MM.1S (cell line): Measurements from ENCODE around the gene PTPRD.

Experiments
- DNase-seq: peaks from one replicate; pipeline ENCODE4 v3.0.0-alpha.2; 2015
- H2AFZ ChIP-seq: fragments of 300-600 bp; sonication (generic); 2 replicates; pipeline ENCODE4 v1.6.0; 2016; ENCODE audit warnings: antibody characterized with exemption, low read length
- H3F3A ChIP-seq: fragments of 300-600 bp; sonication (generic); 2 replicates; pipeline ENCODE4 v1.6.1; 2016; ENCODE audit warnings: mild to moderate bottlenecking, antibody characterized with exemption, low read length, moderate library complexity, mixed read lengths; ENCODE audit not compliant: insufficient read depth
- H3K27ac ChIP-seq: fragments of 300-600 bp; sonication (generic); 2 replicates; pipeline ENCODE4 v1.5.1; 2016; ENCODE audit warnings: mild to moderate bottlenecking, low read length
- H3K27me3 ChIP-seq: fragments of 300-600 bp; sonication (generic); replicated peaks from 2 replicates; pipeline ENCODE4 v1.6.0; 2016; ENCODE audit warnings: low read length; ENCODE audit not compliant: insufficient read depth
- H3K36me3 ChIP-seq: fragments of 300-600 bp; sonication (generic); replicated peaks from 2 replicates; pipeline ENCODE4 v1.6.1; 2016; ENCODE audit warnings: mild to moderate bottlenecking, low read length, mixed read lengths; ENCODE audit not compliant: insufficient read depth
- H3K4me1 ChIP-seq: fragments of 300-600 bp; sonication (generic); 2 replicates; pipeline ENCODE4 v1.6.1; 2016; ENCODE audit warnings: low read length, mixed read lengths
- H3K4me2 ChIP-seq: fragments of 300-600 bp; sonication (generic); 2 replicates; pipeline ENCODE4 v1.6.0; 2016; ENCODE audit warnings: low read depth, low read length
- H3K4me3 ChIP-seq: fragments of 300-600 bp; sonication (generic); 2 replicates; pipeline ENCODE4 v1.5.1; 2016; ENCODE audit warnings: low read length, mixed read lengths
- H3K79me2 ChIP-seq: fragments of 300-600 bp; sonication (generic); 2 replicates; pipeline ENCODE4 v1.6.1; 2016; ENCODE audit warnings: mixed run types, low read length, mixed read lengths
- H3K9ac ChIP-seq: fragments of 300-600 bp; sonication (generic); 2 replicates; pipeline ENCODE4 v1.6.1; 2016; ENCODE audit warnings: low read length, mixed read lengths
- H3K9me2 ChIP-seq: fragments of 300-600 bp; sonication (generic); replicated peaks from 2 replicates; pipeline ENCODE4 v1.6.1; 2016; ENCODE audit warnings: mild to moderate bottlenecking, low read length, mixed read lengths; ENCODE audit not compliant: insufficient read depth
- H3K9me3 ChIP-seq: fragments of 300-600 bp; sonication (generic); replicated peaks from 2 replicates; pipeline ENCODE4 v1.6.1; 2016; ENCODE audit warnings: mild to moderate bottlenecking, low read length, mixed read lengths; ENCODE audit not compliant: insufficient read depth
- H4K20me1 ChIP-seq: fragments of 300-600 bp; sonication (generic); 2 replicates; pipeline ENCODE4 v1.6.1; 2016; ENCODE audit warnings: mild to moderate bottlenecking, low read length, moderate library complexity, mixed read lengths; ENCODE audit not compliant: insufficient read depth
- EZH2 ChIP-seq: fragments of 300-600 bp; sonication (generic); optimal IDR thresholded peaks from 2 replicates; pipeline ENCODE3; 2017; ENCODE audit warnings: low read depth, mild to moderate bottlenecking, antibody characterized with exemption, low read length, mixed read lengths
- EZH2phosphoT487 ChIP-seq: fragments of 300-600 bp; sonication (generic); IDR thresholded peaks from 2 replicates; pipeline ENCODE4 v1.6.1; 2018; ENCODE audit warnings: antibody characterized with exemption, low read length
- TF ChIP-seq, protein P1 (sequence below): fragments of 300-600 bp; sonication (generic); IDR thresholded peaks from 2 replicates; pipeline ENCODE4 v1.5.1; 2016; ENCODE audit warnings: antibody characterized with exemption, low read length, mixed read lengths

PTPRD gene

DNA sequence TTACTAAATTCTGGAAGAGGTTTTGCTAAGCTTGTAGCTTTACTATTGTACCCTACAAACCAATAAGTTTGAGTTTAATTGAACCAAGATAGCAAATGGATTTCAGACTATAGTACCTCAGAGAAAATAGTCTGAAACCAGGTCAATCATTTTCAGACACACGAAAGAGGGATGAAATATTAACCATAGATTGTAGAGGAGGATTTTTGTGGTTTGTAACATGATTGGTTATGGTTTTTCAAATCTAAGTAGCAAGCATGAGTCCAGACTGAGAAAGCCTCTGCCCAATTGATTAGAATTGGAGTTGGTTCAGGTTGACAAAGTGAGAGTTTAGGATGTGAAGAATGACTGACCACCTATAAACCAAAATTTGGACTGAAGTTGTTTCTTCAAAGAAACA lies 2250.6 kb downstream of the PTPRD start:
- Histone ChIP-seq H3K36me3 (no peaks in the 10 kb centered on the region), H3K9me3 (no peaks in the 10 kb centered on the region), H3K4me3 (no peak overlapping the region), H4K20me1 (no peaks in the 10 kb centered on the region), H3K79me2 (no peaks in the 10 kb centered on the region), H2AFZ (no peak overlapping the region), H3K9ac (no peak overlapping the region), H3K4me2 (no peak overlapping the region), H3K9me2 (no peaks in the 10 kb centered on the region), H3F3A (no peaks in the 10 kb centered on the region), H3K27me3 (no peaks in the 10 kb centered on the region), H3K4me1 (no peaks in the 10 kb centered on the region), H3K27ac (no peak overlapping the region)
- DNase-seq = no peak
- TF ChIP-seq EZH2phosphoT487 (no peak), EZH2 (no peak)
- TF ChIP-seq, protein P1, sequence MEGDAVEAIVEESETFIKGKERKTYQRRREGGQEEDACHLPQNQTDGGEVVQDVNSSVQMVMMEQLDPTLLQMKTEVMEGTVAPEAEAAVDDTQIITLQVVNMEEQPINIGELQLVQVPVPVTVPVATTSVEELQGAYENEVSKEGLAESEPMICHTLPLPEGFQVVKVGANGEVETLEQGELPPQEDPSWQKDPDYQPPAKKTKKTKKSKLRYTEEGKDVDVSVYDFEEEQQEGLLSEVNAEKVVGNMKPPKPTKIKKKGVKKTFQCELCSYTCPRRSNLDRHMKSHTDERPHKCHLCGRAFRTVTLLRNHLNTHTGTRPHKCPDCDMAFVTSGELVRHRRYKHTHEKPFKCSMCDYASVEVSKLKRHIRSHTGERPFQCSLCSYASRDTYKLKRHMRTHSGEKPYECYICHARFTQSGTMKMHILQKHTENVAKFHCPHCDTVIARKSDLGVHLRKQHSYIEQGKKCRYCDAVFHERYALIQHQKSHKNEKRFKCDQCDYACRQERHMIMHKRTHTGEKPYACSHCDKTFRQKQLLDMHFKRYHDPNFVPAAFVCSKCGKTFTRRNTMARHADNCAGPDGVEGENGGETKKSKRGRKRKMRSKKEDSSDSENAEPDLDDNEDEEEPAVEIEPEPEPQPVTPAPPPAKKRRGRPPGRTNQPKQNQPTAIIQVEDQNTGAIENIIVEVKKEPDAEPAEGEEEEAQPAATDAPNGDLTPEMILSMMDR = no peak

GRCh38 chr9:8361364-8361763 lies 2251.4 kb downstream of the PTPRD start:
- H2AFZ ChIP-seq = no peak overlapping the region
- no peak overlapping the region for H3K9ac ChIP-seq
- no peak for TF ChIP-seq EZH2phosphoT487
- TF ChIP-seq, protein P1 = no peak
- TF ChIP-seq EZH2 = no peak
- no peaks in the 10 kb centered on the region for H3F3A ChIP-seq
- H4K20me1 ChIP-seq = no peaks in the 10 kb centered on the region
- H3K27me3 ChIP-seq = no peaks in the 10 kb centered on the region
- no peaks in the 10 kb centered on the region for H3K4me1 ChIP-seq
- H3K4me3 ChIP-seq = no peak overlapping the region
- H3K36me3 ChIP-seq = no peaks in the 10 kb centered on the region
- H3K9me2 ChIP-seq = no peaks in the 10 kb centered on the region
- no peaks in the 10 kb centered on the region for H3K79me2 ChIP-seq
- DNase-seq = no peak
- no peak overlapping the region for H3K4me2 ChIP-seq
- H3K27ac ChIP-seq = no peak overlapping the region
- no peaks in the 10 kb centered on the region for H3K9me3 ChIP-seq

GRCh38 chr9:8356406-8356805 lies 2256.4 kb downstream of the PTPRD start:
- Histone ChIP-seq H3K9me3 (no peaks in the 10 kb centered on the region), H4K20me1 (no peaks in the 10 kb centered on the region), H3K9ac (no peak overlapping the region), H3K79me2 (no peaks in the 10 kb centered on the region), H3F3A (no peaks in the 10 kb centered on the region), H3K4me3 (no peak overlapping the region), H3K27ac (no peak overlapping the region), H2AFZ (no peak overlapping the region), H3K4me2 (no peak overlapping the region), H3K36me3 (no peaks in the 10 kb centered on the region), H3K4me1 (no peaks in the 10 kb centered on the region), H3K27me3 (no peaks in the 10 kb centered on the region), H3K9me2 (no peaks in the 10 kb centered on the region)
- no peak for TF ChIP-seq EZH2phosphoT487
- no peak for TF ChIP-seq EZH2
- TF ChIP-seq, protein P1 = no peak
- no peak for DNase-seq

DNA sequence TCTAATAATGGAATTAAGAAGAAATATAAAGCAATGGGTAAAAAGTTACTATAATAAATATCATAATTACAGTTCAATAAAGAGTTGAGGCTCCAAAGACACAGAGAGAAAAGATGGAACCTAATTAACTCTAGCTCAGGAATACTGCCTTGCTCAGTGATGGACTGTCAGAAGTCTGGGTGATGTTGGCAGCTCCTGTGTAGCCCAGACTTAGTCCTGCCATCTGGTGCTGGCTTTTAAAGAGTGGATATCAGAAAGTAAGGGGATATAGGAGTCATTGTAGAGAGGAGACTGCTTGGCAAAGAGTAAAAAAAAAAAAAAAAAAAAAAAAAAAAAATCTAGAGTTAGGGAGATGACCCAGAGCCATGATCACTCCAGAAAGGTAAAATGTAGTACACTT lies 2261.4 kb downstream of the PTPRD start:
- no peaks in the 10 kb centered on the region for H3K9me2 ChIP-seq
- H3K27me3 ChIP-seq = no peaks in the 10 kb centered on the region
- no peak overlapping the region for H3K4me3 ChIP-seq
- no peaks in the 10 kb centered on the region for H3K79me2 ChIP-seq
- TF ChIP-seq EZH2 = no peak
- no peak for TF ChIP-seq EZH2phosphoT487
- TF ChIP-seq, protein P1 = no peak
- H3F3A ChIP-seq = no peaks in the 10 kb centered on the region
- no peak for DNase-seq
- H4K20me1 ChIP-seq = no peaks in the 10 kb centered on the region
- H3K4me2 ChIP-seq = no peak overlapping the region
- no peak overlapping the region for H2AFZ ChIP-seq
- no peak overlapping the region for H3K9ac ChIP-seq
- no peaks in the 10 kb centered on the region for H3K9me3 ChIP-seq
- H3K4me1 ChIP-seq = no peaks in the 10 kb centered on the region
- no peak overlapping the region for H3K27ac ChIP-seq
- no peaks in the 10 kb centered on the region for H3K36me3 ChIP-seq
